Activated naive CD8-positive, alpha-beta T cell treated with anti-CD3 and anti-CD28 coated beads, Interleukin-2, amount 10 ng/mL, durations not matched to agents 7 days and 5 days (primary cell): ENCODE measurements around the gene SCYGR8. TPM values are rescaled to one million over a fixed set of nuclear protein-coding genes. Genes with fewer than 3 reads are reported as not detected.
"Not testable (repeated sequence)": the region's sequence is repeated elsewhere in the genome, so short reads cannot be mapped to it uniquely, and the experiment has no call there.

Experiments
- ATAC-seq: fragments of 150-1000 bp; cut with Tn5 transposase; one replicate; pipeline ENCODE4 v1.10.0; 2021; ENCODE audit warnings: low read depth, moderate library complexity
- POLR2A ChIA-PET: fragments of 350-600 bp; sonication (Branson Sonifier 250); formaldehyde crosslinking; loops from one replicate; lab custom pipeline; 2021; ENCODE audit warnings: antibody characterized with exemption; lab: Charles Lee
- DNase-seq: peaks from one replicate; pipeline ENCODE4 v3.0.0; 2021
- H3K27ac Mint-ChIP-seq: one replicate; pipeline ENCODE4 v1.8.0; 2022; ENCODE audit warnings: mild to moderate bottlenecking, mixed read lengths
- H3K27me3 Mint-ChIP-seq: one replicate; pipeline ENCODE4 v1.8.0; 2022; ENCODE audit warnings: mild to moderate bottlenecking, moderate library complexity, mixed read lengths
- H3K36me3 Mint-ChIP-seq: one replicate; pipeline ENCODE4 v1.8.0; 2021; ENCODE audit warnings: mild to moderate bottlenecking, mixed read lengths
- H3K4me1 Mint-ChIP-seq: one replicate; pipeline ENCODE4 v1.8.0; 2021; ENCODE audit warnings: mixed read lengths
- H3K4me3 Mint-ChIP-seq: one replicate; pipeline ENCODE4 v1.8.0; 2022; ENCODE audit warnings: mild to moderate bottlenecking, moderate library complexity, mixed read lengths
- H3K9me3 Mint-ChIP-seq: one replicate; pipeline ENCODE4 v1.8.0; 2021; ENCODE audit warnings: mixed read lengths
- total RNA-seq, 2 experiments: library from RNA; stranded (reverse); gene quantifications; one replicate each; pipeline ENCODE4 v1.2.3, GENCODE V29; 2021

Gene SCYGR8
- total RNA-seq, 2 experiments from 2014 or later, result not detected

DNA sequence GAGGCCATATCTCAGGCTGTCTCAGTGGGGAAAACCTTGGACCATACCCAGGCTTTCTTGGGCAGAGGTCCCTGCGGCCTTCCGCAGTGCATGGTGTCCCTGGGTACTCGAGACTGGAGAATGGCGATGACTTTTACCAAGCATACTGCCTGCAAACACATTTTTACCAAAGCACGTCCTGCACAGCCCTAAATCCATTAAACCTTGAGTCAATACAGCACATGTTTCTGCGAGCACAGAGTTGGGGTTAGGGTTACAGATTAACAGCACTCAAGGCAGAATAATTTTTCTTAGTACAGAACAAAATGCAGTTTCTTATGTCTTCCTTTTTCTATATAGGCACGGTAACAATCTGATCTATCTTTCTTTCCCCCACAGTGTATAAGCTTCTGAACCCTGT lies 22.9 kb upstream of the SCYGR8 start:
- H3K36me3 Mint-ChIP-seq, H3K4me1 Mint-ChIP-seq, DNase-seq, ATAC-seq, POLR2A ChIA-PET, H3K4me3 Mint-ChIP-seq, H3K27ac Mint-ChIP-seq, H3K9me3 Mint-ChIP-seq: not testable (repeated sequence)
- peaks cover 15% of the 10 kb centered on the region for H3K27me3 Mint-ChIP-seq

DNA sequence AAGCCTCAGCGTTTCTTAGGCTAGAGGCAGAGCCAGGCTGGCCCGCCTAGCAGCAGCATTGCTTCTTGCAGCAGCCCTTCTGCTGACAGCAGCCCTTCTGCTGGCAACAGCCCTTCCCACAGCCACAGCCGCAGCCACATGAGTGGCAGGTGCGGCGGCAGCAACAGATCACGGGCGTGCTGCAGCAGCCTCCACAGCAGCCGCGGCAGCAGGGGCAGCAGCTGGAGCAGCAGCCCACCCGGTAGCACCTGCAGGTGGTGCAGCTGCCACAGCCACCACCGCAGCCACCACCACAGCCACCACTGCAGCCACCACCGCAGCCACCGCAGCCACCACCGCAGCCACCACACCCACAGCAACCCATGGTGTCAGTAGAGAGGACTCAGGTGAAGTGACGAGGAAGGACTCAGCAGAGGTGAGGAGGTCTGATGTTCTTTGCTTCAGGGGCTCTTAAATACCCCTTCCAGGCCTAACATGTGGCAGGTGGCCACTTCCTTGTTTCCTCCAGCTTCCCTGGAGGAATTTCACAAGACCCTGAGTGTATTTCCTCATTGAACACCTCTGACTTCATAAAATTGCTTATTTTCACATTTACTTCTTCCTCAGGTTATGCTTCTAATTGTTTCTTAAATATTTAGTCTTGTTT lies 21.2 kb upstream of the SCYGR8 start, which contains the start of gene SCYGR6:
Gene SCYGR6 (minus strand): TSS at position 364 of the 646 bp plus-strand sequence. CDS start 0 bp downstream, at position 364.
- Mint-ChIP-seq H3K36me3 (no peaks in the 10 kb centered on the region), H3K4me3 (no peak within 1 kb of the TSS), H3K9me3 (no peaks in the 10 kb centered on the region), H3K27ac (no peak within 1 kb of the TSS), H3K4me1 (no peaks in the 10 kb centered on the region), H3K27me3 (peaks cover 6% of the 10 kb centered on the region)
- POLR2A ChIA-PET, result no interaction called here
- DNase-seq (no peak), ATAC-seq (no peak)

DNA sequence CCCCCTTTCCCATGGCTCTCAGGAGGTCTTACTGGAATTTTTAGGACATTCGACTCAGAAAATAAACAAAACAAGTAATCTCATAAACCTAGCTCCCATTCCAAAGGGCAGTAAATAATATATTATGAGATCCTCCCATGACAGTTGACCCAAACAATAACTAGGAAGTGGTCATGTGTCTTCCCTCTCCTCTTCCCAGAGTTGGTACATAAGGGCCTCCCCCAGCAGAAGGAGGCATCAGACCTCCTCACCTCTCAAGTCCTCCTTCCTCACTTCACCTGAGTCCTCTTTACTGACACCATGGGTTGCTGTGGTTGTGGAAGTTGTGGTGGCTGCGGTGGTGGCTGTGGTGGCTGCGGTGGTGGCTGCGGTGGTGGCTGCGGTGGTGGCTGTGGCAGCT lies 17.7 kb upstream of the SCYGR8 start, which contains the start of gene SCYGR7:
Gene SCYGR7 (plus strand): TSS at position 301 of the 400 bp plus-strand sequence. CDS start 0 bp downstream, at position 301.
- DNase-seq, result no peak
- H3K4me3 Mint-ChIP-seq, result no peak within 1 kb of the TSS
- POLR2A ChIA-PET, result no interaction called here

DNA sequence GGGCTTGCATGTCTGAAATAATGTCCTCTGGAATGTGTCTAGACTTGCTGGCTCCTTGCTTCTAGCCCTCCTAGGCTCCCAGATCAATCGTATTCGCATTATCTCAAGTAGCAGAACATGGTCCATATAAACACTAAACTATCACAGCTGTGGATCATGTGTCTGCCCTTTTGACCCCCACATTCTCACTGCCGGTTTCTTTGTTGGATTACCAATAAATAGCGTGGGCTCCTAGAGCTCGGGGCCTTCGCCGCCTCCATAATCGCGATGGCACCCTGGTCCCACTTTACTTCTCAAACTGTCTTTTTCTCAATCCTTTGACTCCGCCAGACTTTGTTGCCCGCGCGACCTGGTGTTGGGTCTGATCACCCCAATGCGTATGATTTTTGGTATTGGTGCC lies 6.3 kb upstream of the SCYGR8 start:
- Mint-ChIP-seq H3K27me3 (peaks cover 9% of the 10 kb centered on the region), H3K36me3 (no peaks in the 10 kb centered on the region), H3K27ac (no peak overlapping the region), H3K4me1 (no peaks in the 10 kb centered on the region), H3K4me3 (no peak overlapping the region), H3K9me3 (no peaks in the 10 kb centered on the region)
- DNase-seq, result no peak
- ATAC-seq, result no peak
- POLR2A ChIA-PET, result no interaction called here

More for the DNA sequence above, 17.7 kb upstream of the SCYGR8 start, which contains the start of gene SCYGR7:
- no peaks in the 10 kb centered on the region for H3K9me3 Mint-ChIP-seq
- no peak for ATAC-seq
- H3K27ac Mint-ChIP-seq, result no peak within 1 kb of the TSS
- no peaks in the 10 kb centered on the region for H3K4me1 Mint-ChIP-seq
- H3K27me3 Mint-ChIP-seq, result peaks cover 4% of the 10 kb centered on the region
- H3K36me3 Mint-ChIP-seq, result no peaks in the 10 kb centered on the region

DNA sequence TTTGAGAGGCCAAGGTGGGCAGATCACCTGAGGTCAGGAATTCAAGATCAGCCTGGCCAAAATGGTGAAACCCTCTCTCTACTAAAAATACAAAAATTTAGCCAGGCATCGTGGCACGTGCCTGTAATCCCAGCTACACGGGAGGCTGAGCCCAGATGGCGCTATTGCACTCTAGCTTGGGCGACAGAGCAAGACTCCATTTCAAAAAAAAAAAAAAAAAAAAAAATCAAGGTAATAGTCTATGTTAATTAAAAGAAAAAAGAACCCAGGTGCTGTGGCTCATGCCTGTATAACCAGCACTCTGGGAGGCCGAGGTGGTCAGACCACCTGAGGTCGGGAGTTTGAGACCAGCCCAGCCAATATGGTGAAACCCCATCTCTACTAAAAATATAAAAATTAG lies 5.0 kb upstream of the SCYGR8 start:
- H3K4me3 Mint-ChIP-seq, H3K36me3 Mint-ChIP-seq, H3K4me1 Mint-ChIP-seq, H3K9me3 Mint-ChIP-seq, H3K27me3 Mint-ChIP-seq, H3K27ac Mint-ChIP-seq, ATAC-seq, POLR2A ChIA-PET, DNase-seq: not testable (repeated sequence)

DNA sequence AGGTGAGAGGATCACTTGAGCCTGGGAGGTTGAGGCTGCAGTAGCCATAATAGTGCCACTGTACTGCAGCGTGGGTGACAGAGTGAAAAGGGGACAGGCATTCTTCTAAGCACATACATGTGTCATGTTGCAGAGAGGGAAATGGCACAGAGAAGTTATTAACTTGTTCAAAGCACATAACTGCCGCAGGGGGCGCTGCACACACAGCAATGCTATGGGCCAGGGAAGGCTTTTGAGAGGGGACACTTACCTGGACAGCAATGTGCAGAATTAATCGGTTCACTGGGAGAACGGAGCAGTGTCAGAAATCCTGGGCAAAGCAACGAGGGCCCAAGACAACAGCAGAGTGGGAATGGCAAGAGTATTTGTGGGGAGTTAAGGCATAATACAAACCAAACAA lies 2.4 kb downstream of the SCYGR8 start:
- Mint-ChIP-seq H3K36me3 (no peaks in the 10 kb centered on the region), H3K9me3 (no peaks in the 10 kb centered on the region), H3K27ac (no peak overlapping the region), H3K4me1 (no peaks in the 10 kb centered on the region), H3K4me3 (no peak overlapping the region), H3K27me3 (peaks cover 7% of the 10 kb centered on the region)
- DNase-seq (no peak), ATAC-seq (no peak)
- POLR2A ChIA-PET, result no interaction called here

DNA sequence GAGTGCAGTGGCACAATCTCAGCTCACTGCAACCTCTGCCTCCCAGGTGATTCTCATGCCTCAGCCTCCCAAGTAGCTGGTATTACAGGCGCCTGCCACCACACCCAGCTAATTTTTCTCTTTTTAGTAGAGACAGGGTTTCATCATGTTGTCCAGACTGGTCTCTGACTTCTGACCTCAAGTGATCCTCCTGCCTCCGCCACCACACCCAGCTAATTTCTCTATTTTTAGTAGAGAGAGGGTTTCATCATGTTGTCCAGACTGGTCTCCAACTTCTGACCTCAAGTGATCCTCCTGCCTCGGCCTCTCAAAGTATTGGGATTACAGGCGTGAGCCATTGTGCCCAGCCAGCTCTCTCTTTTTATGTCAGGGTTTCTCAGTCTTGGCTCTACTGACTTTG lies 10.6 kb downstream of the SCYGR8 start:
- H3K4me3 Mint-ChIP-seq, H3K27me3 Mint-ChIP-seq, ATAC-seq, H3K9me3 Mint-ChIP-seq, H3K27ac Mint-ChIP-seq, DNase-seq, H3K36me3 Mint-ChIP-seq, POLR2A ChIA-PET, H3K4me1 Mint-ChIP-seq: not testable (repeated sequence)

DNA sequence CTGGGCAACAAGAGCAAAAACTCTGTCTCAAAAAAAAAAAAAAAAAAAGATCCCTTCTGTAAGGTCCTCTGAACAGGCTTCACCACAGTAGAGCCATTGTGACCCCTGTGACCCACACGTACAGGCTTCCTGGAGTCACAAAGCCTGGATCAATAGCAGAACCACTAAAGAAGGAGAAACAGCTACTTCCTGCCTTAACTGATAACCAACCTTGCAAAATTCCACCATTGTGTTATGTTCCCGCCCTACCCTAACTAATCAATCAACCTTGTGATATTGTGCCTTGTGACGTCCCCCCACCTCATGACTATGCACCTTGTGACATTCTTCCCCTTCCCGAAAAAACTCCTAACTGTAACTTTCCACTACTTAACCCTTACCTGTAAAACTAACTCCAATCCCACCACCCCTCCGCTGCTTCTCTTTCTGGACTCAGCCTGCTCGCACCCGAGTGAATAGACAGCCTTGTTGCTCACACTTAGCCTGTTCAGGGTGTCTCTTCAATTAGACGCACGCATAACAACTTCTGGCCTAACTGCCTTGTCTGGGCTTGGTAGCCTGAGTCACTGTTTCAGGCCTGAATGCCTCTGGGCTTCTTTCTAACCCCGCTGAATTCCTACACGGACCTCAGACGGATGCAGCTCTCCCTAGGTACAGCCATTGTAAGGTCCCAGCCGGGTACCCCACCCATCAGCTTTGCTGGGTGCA lies 13.9 kb downstream of the SCYGR8 start:
- Mint-ChIP-seq H3K27me3 (no peaks in the 10 kb centered on the region), H3K4me3 (no peak overlapping the region), H3K9me3 (no peaks in the 10 kb centered on the region), H3K36me3 (no peaks in the 10 kb centered on the region), H3K4me1 (no peaks in the 10 kb centered on the region), H3K27ac (no peak overlapping the region)
- POLR2A ChIA-PET, result no interaction called here
- DNase-seq (no peak), ATAC-seq (no peak)

DNA sequence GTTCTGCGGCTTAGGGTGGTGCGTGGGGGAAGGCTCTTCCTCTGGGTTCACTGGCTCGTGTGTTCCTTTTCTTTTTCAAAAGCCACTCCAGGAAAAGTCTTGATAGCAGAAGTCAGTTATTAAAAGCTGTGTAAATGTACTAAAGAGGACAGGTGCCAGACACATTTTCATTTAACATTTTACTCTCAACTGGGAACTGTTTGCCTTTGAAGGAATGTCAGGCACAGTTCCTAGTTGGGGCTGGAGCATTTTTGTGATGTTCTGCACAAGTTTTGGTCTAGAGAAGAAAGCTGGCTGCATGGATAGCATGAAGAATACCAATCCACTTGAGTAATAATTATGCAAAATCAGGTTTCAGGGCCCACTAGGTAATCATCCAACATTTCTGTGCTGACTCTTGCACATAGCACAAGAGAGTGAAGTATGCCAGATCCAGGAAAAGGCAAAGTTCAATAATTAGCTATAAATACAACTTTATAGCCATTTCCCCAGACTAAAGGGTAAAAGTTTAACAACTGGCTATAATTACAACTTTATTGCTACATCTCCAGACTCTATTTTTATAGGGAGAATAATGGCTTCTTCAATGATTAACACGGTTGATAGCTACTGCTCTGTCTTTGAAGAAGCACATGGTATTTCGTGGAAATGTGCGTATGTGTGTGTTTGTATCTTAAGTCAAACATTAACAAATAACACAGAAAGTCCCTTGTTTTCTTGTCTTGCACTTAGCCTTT lies 16.2 kb downstream of the SCYGR8 start:
- ATAC-seq, result no peak
- no peak for DNase-seq
- no peaks in the 10 kb centered on the region for H3K36me3 Mint-ChIP-seq
- POLR2A ChIA-PET, result no interaction called here
- H3K27me3 Mint-ChIP-seq, result peaks cover 4% of the 10 kb centered on the region
- H3K27ac Mint-ChIP-seq, result no peak overlapping the region
- H3K4me1 Mint-ChIP-seq, result peaks cover 2% of the 10 kb centered on the region
- H3K9me3 Mint-ChIP-seq, result no peaks in the 10 kb centered on the region
- no peak overlapping the region for H3K4me3 Mint-ChIP-seq

DNA sequence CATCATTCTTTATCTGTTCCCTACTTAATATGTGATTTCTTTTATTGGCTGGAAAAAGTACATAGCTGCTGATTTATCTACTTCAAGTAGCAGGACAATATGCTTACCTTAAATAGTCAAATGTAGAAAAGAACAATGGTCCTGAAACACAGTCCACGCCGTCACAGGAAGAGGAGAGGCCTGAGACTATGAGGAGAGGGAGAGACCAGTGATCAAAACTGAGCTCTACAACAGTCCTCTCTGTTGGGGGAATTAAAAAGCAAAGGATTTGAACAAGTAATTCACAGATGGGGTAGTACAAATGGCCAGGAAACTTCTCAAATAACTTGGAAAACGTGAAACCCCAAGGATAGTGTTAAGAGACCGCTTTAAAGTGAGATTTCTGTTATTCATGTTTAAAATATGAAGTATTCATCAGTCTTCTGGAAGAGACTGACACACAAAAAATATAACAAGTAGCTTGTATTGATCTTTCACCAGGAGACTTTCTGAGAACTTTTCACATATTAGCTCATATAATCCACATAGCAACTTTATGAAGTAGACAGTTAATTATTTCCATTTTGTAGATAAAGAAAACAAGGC lies 20.2 kb downstream of the SCYGR8 start:
- H3K4me1 Mint-ChIP-seq, result peaks cover 2% of the 10 kb centered on the region

DNA sequence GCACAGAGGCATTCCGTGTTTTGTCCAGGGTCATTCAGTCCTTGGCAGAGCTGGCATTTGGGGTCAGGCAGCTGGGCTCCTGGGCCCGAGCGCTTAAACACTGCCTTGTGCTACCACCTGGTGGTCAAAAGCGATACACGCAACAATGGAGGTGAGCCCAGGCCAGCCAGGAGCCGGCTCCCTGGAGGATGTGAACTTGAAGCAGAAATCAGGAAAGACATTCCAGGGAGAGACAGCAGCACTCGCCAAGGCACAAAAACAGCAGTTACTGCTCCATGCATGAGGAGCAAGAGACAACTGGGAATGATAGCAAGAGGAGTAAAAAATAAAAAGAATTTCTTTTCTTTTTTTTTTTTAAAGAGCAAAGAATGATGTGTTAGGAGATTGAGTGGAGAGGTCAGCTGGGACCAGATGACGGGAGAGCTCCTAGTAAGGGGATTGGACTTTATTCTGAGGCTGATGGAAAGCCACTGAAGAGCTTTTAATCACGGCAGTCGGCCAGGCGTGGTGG lies 20.7 kb downstream of the SCYGR8 start:
- no peaks in the 10 kb centered on the region for H3K36me3 Mint-ChIP-seq
- H3K9me3 Mint-ChIP-seq, result no peaks in the 10 kb centered on the region
- POLR2A ChIA-PET, result no interaction called here
- peaks cover 2% of the 10 kb centered on the region for H3K4me1 Mint-ChIP-seq
- H3K27me3 Mint-ChIP-seq, result peaks cover 4% of the 10 kb centered on the region
- H3K4me3 Mint-ChIP-seq, result no peak overlapping the region
- no peak overlapping the region for H3K27ac Mint-ChIP-seq
- peak; percentile 82 for ATAC-seq
- DNase-seq, result peak; percentile 60

More for the DNA sequence above, 20.2 kb downstream of the SCYGR8 start:
- no peaks in the 10 kb centered on the region for H3K9me3 Mint-ChIP-seq
- H3K36me3 Mint-ChIP-seq, result no peaks in the 10 kb centered on the region
- peaks cover 4% of the 10 kb centered on the region for H3K27me3 Mint-ChIP-seq
- H3K27ac Mint-ChIP-seq, result no peak overlapping the region
- H3K4me3 Mint-ChIP-seq, result no peak overlapping the region
- ATAC-seq, result no peak
- POLR2A ChIA-PET, result no interaction called here
- no peak for DNase-seq

DNA sequence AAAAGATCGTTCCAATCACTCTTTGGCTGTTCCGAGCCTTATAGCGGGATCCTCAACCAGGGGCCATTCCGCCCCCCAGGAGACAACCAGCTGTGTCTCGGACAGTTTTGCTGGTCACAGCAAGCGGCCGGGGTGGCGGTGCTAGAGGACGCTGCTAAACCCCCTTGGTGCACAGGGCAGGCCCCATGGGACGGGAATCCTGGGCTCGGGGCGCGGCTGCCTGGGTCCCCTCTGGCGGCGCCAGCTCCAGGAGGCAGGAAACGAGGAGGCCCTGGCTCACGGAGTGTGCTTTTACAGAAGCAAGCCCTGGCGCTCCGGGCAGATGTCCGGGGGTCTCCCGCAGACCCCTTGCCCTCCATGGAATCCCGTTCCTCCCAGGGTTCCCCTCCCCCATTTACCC lies 22.1 kb downstream of the SCYGR8 start:
- Mint-ChIP-seq H3K36me3 (no peaks in the 10 kb centered on the region), H3K27ac (no peak overlapping the region), H3K4me3 (no peak overlapping the region), H3K4me1 (peaks cover 2% of the 10 kb centered on the region), H3K9me3 (no peaks in the 10 kb centered on the region), H3K27me3 (peaks cover 4% of the 10 kb centered on the region)
- no peak for ATAC-seq
- POLR2A ChIA-PET, result no interaction called here
- no peak for DNase-seq

DNA sequence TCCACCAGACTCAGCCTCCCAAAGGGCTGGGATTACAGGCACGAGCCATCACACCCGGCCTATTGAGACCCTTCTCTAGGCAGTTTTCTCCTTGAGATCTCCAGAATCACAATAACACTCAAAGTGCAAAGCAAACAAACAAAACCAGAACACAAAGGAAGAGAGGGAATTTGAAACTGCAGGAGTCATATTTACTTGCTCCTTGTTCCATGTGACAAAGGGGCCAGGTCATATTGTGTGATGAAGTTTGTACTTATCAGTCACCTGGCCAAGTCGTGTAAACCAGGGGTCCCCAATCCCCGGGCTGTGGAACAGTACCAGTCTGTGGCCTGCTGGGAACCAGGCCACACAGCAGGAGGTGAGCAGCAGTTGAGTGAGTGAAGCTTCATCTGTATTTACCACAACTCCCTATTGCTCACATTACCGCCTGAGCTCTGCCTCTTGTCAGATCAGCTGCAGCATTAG lies 26.5 kb downstream of the SCYGR8 start:
- Mint-ChIP-seq H3K4me3 (no peak overlapping the region), H3K27ac (no peak overlapping the region), H3K36me3 (no peaks in the 10 kb centered on the region), H3K27me3 (no peaks in the 10 kb centered on the region), H3K9me3 (no peaks in the 10 kb centered on the region), H3K4me1 (peaks cover 4% of the 10 kb centered on the region)
- no peak for ATAC-seq
- no peak for DNase-seq
- POLR2A ChIA-PET, result no interaction called here
